WTC11 (cell line): ENCODE data around the gene EN2. TPM values are rescaled to one million over a fixed set of nuclear protein-coding genes. Genes with fewer than 3 reads are reported as not detected.

Experiments
- ATAC-seq: fragments of 200-7000 bp; cut with Tn5 transposase; 2 replicates; pipeline ENCODE4 v1.10.0; 2021; ENCODE audit warnings: mild to moderate bottlenecking, moderate library complexity
- CTCF ChIA-PET: fragments of 300-600 bp; sonication (Branson Sonifier 250); formaldehyde crosslinking; loops from one replicate; lab custom pipeline; 2021; ENCODE audit warnings: antibody characterized with exemption; lab: Charles Lee
- POLR2A ChIA-PET: fragments of 350-600 bp; sonication (Branson Sonifier 250); formaldehyde crosslinking; loops from one replicate; lab custom pipeline; 2021; ENCODE audit warnings: antibody characterized with exemption; lab: Charles Lee
- DNase-seq: peaks from one replicate; pipeline ENCODE4 v3.0.0; 2021; ENCODE audit warnings: low spot score
- H3K27ac Mint-ChIP-seq: 2 replicates; pipeline ENCODE4 v1.8.0; 2021; ENCODE audit warnings: mixed read lengths
- H3K27me3 Mint-ChIP-seq: 2 replicates; pipeline ENCODE4 v1.8.0; 2021; ENCODE audit warnings: low read depth, mild to moderate bottlenecking, moderate library complexity, mixed read lengths
- H3K36me3 Mint-ChIP-seq: 2 replicates; pipeline ENCODE4 v1.8.0; 2021; ENCODE audit warnings: mixed read lengths
- H3K4me1 Mint-ChIP-seq: 2 replicates; pipeline ENCODE4 v1.8.0; 2022; ENCODE audit warnings: mixed read lengths
- H3K4me3 Mint-ChIP-seq: 2 replicates; pipeline ENCODE4 v1.8.0; 2021; ENCODE audit warnings: mild to moderate bottlenecking, moderate library complexity, mixed read lengths
- H3K9me3 Mint-ChIP-seq: 2 replicates; pipeline ENCODE4 v1.8.0; 2021; ENCODE audit warnings: mixed read lengths
- ETV6 ChIP-seq: sonication (generic); formaldehyde crosslinking; IDR thresholded peaks from 2 replicates; pipeline ENCODE4 v1.8.1; 2022; ENCODE audit warnings: mild to moderate bottlenecking, missing genetic modification reagents
- GTF2I ChIP-seq: fragments of 250-450 bp; sonication (Bioruptor Pico); conservative IDR thresholded peaks from 2 replicates; pipeline ENCODE4 v1.4.0; 2021; ENCODE audit warnings: mild to moderate bottlenecking
- MXD4 ChIP-seq: fragments of 250-450 bp; sonication (Bioruptor Pico); IDR thresholded peaks from 2 replicates; pipeline ENCODE4 v1.8.0; 2021; ENCODE audit warnings: mild to moderate bottlenecking, moderate library complexity, borderline replicate concordance
- RELA ChIP-seq: sonication (generic); formaldehyde crosslinking; IDR thresholded peaks from 2 replicates; pipeline ENCODE4 v1.8.1; 2022; ENCODE audit warnings: missing genetic modification reagents, mild to moderate bottlenecking, borderline replicate concordance
- TEAD1 ChIP-seq: sonication (generic); formaldehyde crosslinking; IDR thresholded peaks from 2 replicates; pipeline ENCODE4 v1.8.0; 2022; ENCODE audit warnings: mild to moderate bottlenecking, missing genetic modification reagents
- TEAD4 ChIP-seq: sonication (generic); formaldehyde crosslinking; IDR thresholded peaks from 2 replicates; pipeline ENCODE4 v1.8.0; 2022; ENCODE audit warnings: mild to moderate bottlenecking, missing genetic modification reagents
- ZNF138 ChIP-seq: sonication (generic); formaldehyde crosslinking; conservative IDR thresholded peaks from 2 replicates; pipeline ENCODE4 v1.8.1; 2022; ENCODE audit warnings: mild to moderate bottlenecking, moderate library complexity, missing genetic modification reagents
- ZNF317 ChIP-seq: sonication (generic); formaldehyde crosslinking; IDR thresholded peaks from 2 replicates; pipeline ENCODE4 v1.8.1; 2023; ENCODE audit warnings: low read depth, mild to moderate bottlenecking, moderate library complexity, missing genetic modification reagents, borderline replicate concordance
- ZNF671 ChIP-seq: fragments of 250-450 bp; sonication (Bioruptor Pico); IDR thresholded peaks from 2 replicates; pipeline ENCODE4 v1.8.0; 2021; ENCODE audit warnings: mild to moderate bottlenecking
- total RNA-seq: library from RNA; stranded (reverse); gene quantifications from 3 replicates; pipeline ENCODE4 v1.2.3, GENCODE V29; 2021
- TF ChIP-seq, protein P1 (sequence below): fragments of 250-450 bp; sonication (Bioruptor Pico); IDR thresholded peaks from 2 replicates; pipeline ENCODE4 v1.9.0; 2021; ENCODE audit warnings: mild to moderate bottlenecking, borderline replicate concordance
- TF ChIP-seq, protein P2 (sequence below): fragments of 250-450 bp; sonication (Bioruptor Pico); IDR thresholded peaks from 2 replicates; pipeline ENCODE4 v1.9.0; 2021; ENCODE audit warnings: mild to moderate bottlenecking
- TF ChIP-seq, protein P3 (sequence below): sonication (generic); formaldehyde crosslinking; IDR thresholded peaks from 2 replicates; pipeline ENCODE4 v1.8.1; 2023; ENCODE audit warnings: mild to moderate bottlenecking, missing genetic modification reagents, moderate library complexity
- TF ChIP-seq, protein P4 (sequence below): sonication (generic); formaldehyde crosslinking; IDR thresholded peaks from 2 replicates; pipeline ENCODE4 v1.8.0; 2022; ENCODE audit warnings: mild to moderate bottlenecking, missing genetic modification reagents
- TF ChIP-seq, protein P5 (sequence below): fragments of 250-450 bp; sonication (Bioruptor Pico); IDR thresholded peaks from 2 replicates; pipeline ENCODE4 v2.1.2; 2022; ENCODE audit warnings: mild to moderate bottlenecking, moderate library complexity
- TF ChIP-seq, protein P6 (sequence below): fragments of 250-450 bp; sonication (Bioruptor Pico); conservative IDR thresholded peaks from 2 replicates; pipeline ENCODE4 v1.9.0; 2021; ENCODE audit warnings: mild to moderate bottlenecking
- TF ChIP-seq, protein P7 (sequence below): sonication (generic); formaldehyde crosslinking; conservative IDR thresholded peaks from 2 replicates; pipeline ENCODE4 v1.8.1; 2022; ENCODE audit warnings: mild to moderate bottlenecking, missing genetic modification reagents
- TF ChIP-seq, protein P8 (sequence below): fragments of 250-450 bp; sonication (Bioruptor Pico); IDR thresholded peaks from 2 replicates; pipeline ENCODE4 v1.9.0; 2021; ENCODE audit warnings: moderate library complexity, mild to moderate bottlenecking, inconsistent platforms, borderline replicate concordance

EN2 gene
- total RNA-seq, 1 experiment from 2014 or later, result not detected

DNA sequence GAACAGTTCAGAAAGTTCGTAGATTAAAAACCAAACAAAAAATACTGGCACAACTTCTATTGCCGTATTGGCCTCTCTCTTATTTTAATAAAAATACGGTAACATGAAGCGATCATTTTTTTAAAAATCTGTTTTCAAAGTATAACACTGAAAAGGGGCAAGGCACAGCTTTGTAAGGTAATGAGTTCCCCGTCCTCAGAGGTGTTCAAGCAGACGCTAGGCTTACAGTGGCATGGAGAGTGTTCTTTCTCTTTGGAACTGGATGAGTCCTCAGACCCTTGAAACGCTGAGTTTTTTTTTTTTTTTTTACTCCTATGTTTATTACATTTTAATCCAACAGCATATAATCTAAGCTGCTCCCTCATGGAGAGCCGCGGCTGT lies 7.8 kb downstream of the EN2 start:
- Mint-ChIP-seq H3K4me1 (peaks cover 24% of the 10 kb centered on the region), H3K27ac (no peak overlapping the region), H3K4me3 (peak overlapping the region; percentile 63), H3K9me3 (no peaks in the 10 kb centered on the region), H3K36me3 (no peaks in the 10 kb centered on the region), H3K27me3 (peaks cover 100% of the 10 kb centered on the region)
- ChIA-PET POLR2A (no interaction called here), CTCF (interaction anchor here (0.6 to 0.9 kb wide), 4 partner anchors 16 to 67 kb away, joined by 3 to 4 read pairs (median 3); no protein-coding TSS in a partner anchor)
- ATAC-seq (no peak), DNase-seq (no peak)
- 0 out of 2 replicates have a peak, but pooled peaks have one; percentile 41 for TF ChIP-seq GTF2I (CRISPR knock-in tag)
- TF ChIP-seq, protein P1, sequence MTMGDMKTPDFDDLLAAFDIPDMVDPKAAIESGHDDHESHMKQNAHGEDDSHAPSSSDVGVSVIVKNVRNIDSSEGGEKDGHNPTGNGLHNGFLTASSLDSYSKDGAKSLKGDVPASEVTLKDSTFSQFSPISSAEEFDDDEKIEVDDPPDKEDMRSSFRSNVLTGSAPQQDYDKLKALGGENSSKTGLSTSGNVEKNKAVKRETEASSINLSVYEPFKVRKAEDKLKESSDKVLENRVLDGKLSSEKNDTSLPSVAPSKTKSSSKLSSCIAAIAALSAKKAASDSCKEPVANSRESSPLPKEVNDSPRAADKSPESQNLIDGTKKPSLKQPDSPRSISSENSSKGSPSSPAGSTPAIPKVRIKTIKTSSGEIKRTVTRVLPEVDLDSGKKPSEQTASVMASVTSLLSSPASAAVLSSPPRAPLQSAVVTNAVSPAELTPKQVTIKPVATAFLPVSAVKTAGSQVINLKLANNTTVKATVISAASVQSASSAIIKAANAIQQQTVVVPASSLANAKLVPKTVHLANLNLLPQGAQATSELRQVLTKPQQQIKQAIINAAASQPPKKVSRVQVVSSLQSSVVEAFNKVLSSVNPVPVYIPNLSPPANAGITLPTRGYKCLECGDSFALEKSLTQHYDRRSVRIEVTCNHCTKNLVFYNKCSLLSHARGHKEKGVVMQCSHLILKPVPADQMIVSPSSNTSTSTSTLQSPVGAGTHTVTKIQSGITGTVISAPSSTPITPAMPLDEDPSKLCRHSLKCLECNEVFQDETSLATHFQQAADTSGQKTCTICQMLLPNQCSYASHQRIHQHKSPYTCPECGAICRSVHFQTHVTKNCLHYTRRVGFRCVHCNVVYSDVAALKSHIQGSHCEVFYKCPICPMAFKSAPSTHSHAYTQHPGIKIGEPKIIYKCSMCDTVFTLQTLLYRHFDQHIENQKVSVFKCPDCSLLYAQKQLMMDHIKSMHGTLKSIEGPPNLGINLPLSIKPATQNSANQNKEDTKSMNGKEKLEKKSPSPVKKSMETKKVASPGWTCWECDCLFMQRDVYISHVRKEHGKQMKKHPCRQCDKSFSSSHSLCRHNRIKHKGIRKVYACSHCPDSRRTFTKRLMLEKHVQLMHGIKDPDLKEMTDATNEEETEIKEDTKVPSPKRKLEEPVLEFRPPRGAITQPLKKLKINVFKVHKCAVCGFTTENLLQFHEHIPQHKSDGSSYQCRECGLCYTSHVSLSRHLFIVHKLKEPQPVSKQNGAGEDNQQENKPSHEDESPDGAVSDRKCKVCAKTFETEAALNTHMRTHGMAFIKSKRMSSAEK, result no peak
- no peak for TF ChIP-seq MXD4 (CRISPR knock-in tag)
- TF ChIP-seq, protein P2, sequence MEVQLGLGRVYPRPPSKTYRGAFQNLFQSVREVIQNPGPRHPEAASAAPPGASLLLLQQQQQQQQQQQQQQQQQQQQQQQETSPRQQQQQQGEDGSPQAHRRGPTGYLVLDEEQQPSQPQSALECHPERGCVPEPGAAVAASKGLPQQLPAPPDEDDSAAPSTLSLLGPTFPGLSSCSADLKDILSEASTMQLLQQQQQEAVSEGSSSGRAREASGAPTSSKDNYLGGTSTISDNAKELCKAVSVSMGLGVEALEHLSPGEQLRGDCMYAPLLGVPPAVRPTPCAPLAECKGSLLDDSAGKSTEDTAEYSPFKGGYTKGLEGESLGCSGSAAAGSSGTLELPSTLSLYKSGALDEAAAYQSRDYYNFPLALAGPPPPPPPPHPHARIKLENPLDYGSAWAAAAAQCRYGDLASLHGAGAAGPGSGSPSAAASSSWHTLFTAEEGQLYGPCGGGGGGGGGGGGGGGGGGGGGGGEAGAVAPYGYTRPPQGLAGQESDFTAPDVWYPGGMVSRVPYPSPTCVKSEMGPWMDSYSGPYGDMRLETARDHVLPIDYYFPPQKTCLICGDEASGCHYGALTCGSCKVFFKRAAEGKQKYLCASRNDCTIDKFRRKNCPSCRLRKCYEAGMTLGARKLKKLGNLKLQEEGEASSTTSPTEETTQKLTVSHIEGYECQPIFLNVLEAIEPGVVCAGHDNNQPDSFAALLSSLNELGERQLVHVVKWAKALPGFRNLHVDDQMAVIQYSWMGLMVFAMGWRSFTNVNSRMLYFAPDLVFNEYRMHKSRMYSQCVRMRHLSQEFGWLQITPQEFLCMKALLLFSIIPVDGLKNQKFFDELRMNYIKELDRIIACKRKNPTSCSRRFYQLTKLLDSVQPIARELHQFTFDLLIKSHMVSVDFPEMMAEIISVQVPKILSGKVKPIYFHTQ (CRISPR knock-in tag), result no peak
- TF ChIP-seq, protein P3, sequence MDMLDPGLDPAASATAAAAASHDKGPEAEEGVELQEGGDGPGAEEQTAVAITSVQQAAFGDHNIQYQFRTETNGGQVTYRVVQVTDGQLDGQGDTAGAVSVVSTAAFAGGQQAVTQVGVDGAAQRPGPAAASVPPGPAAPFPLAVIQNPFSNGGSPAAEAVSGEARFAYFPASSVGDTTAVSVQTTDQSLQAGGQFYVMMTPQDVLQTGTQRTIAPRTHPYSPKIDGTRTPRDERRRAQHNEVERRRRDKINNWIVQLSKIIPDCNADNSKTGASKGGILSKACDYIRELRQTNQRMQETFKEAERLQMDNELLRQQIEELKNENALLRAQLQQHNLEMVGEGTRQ, result no peak

DNA sequence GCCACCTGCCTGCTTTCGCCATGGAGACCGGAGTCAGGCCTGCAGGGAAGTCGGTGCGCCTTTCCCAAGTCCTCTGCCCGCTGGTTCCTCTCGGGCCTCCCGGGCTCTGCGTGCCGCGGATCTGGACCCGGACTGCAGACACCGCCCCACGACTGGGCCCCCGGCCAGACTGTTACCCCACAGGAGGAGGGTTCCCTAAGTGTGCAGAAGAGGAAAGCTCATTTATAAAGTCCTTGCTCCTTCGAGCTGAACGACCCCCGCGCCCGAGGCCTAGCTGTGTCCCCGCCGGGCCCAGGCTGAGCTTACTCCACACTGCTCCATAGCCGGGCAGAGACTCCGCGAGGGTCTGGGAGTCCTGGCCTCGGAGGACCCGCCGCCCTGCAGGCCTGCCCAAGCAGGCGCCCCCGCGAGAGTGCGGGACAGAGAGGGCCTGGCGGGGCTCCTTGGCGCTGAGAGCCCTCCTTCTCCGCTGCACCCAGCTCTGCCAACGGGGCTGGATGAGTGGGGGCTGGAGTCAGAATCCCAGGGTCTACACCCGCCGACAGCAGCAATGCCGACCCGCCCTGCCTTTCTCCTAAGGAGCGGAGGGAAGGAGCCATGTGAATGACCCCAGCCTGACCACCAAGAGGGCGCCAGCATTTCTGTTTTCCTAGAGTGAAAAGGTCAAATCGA lies 8.3 kb downstream of the EN2 start:
- Mint-ChIP-seq H3K4me3 (peak overlapping the region; percentile 63), H3K27ac (no peak overlapping the region), H3K36me3 (no peaks in the 10 kb centered on the region), H3K27me3 (peaks cover 100% of the 10 kb centered on the region), H3K4me1 (peaks cover 29% of the 10 kb centered on the region), H3K9me3 (no peaks in the 10 kb centered on the region)
- CTCF ChIA-PET, result interaction anchor here (0.6 to 0.9 kb wide), 4 partner anchors 17 to 67 kb away, joined by 3 to 4 read pairs (median 3); no protein-coding TSS in a partner anchor
- DNase-seq (no peak), ATAC-seq (peak; percentile 16)
- POLR2A ChIA-PET, result no interaction called here
- TF ChIP-seq, protein P4, sequence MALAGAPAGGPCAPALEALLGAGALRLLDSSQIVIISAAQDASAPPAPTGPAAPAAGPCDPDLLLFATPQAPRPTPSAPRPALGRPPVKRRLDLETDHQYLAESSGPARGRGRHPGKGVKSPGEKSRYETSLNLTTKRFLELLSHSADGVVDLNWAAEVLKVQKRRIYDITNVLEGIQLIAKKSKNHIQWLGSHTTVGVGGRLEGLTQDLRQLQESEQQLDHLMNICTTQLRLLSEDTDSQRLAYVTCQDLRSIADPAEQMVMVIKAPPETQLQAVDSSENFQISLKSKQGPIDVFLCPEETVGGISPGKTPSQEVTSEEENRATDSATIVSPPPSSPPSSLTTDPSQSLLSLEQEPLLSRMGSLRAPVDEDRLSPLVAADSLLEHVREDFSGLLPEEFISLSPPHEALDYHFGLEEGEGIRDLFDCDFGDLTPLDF (CRISPR knock-in tag), result no peak
- TF ChIP-seq, protein P5, sequence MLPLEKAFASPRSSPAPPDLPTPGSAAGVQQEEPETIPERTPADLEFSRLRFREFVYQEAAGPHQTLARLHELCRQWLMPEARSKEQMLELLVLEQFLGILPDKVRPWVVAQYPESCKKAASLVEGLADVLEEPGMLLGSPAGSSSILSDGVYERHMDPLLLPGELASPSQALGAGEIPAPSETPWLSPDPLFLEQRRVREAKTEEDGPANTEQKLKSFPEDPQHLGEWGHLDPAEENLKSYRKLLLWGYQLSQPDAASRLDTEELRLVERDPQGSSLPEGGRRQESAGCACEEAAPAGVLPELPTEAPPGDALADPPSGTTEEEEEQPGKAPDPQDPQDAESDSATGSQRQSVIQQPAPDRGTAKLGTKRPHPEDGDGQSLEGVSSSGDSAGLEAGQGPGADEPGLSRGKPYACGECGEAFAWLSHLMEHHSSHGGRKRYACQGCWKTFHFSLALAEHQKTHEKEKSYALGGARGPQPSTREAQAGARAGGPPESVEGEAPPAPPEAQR, result no peak
- TF ChIP-seq, protein P6, sequence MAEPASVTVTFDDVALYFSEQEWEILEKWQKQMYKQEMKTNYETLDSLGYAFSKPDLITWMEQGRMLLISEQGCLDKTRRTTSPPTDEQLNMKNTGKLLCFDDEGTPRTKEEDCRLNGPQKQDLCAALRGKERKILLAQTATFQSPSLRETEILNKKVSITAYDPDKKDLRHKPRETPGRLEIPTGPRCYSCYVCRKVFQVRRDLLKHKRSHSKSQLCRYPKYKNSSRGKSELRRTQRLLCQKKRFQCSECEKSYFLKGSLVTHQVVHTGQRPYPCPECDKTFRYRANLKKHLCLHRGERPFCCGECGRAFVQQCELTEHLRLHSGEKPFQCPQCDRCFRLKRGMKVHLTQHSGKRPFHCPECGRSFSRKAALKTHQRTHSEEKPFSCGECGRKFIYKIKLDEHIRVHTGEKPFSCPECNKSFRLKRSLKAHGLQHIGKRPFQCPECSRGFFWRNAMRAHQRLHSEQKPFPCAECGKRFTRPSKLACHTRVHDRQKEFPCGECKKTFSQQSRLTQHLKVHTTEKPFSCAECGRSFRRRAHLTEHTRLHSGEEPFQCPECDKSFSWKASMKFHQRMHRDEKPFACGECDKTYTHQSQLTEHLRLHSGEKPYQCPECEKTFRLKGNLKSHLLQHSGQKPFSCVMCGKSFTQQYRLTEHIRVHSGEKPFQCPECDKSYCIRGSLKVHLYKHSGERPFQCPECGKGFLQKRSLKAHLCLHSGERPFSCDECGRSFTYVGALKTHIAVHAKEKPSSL, result no peak
- TF ChIP-seq ETV6 (CRISPR knock-in tag) (no peak), ZNF671 (CRISPR knock-in tag) (no peak), TEAD1 (CRISPR knock-in tag) (no peak), ZNF317 (CRISPR knock-in tag) (no peak), RELA (CRISPR knock-in tag) (no peak), ZNF138 (CRISPR knock-in tag) (no peak), TEAD4 (no peak)
- TF ChIP-seq, protein P7, sequence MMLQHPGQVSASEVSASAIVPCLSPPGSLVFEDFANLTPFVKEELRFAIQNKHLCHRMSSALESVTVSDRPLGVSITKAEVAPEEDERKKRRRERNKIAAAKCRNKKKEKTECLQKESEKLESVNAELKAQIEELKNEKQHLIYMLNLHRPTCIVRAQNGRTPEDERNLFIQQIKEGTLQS (CRISPR knock-in tag), result no peak
- TF ChIP-seq, protein P8, sequence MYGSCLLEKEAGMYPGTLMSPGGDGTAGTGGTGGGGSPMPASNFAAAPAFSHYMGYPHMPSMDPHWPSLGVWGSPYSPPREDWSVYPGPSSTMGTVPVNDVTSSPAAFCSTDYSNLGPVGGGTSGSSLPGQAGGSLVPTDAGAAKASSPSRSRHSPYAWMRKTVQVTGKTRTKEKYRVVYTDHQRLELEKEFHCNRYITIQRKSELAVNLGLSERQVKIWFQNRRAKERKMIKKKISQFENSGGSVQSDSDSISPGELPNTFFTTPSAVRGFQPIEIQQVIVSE (CRISPR knock-in tag), result no peak
- TF ChIP-seq, protein P3, result no peak
